Measurements from ENCODE around the gene TRPM3.
"Not testable (repeated sequence)": the region's sequence is repeated elsewhere in the genome, so short reads cannot be mapped to it uniquely, and the experiment has no call there.

TRPM3 gene

GRCh38 chr9:70994582-70994981, 126.8 kb downstream of the TRPM3 start:
- DNase-seq: no peak

DNA sequence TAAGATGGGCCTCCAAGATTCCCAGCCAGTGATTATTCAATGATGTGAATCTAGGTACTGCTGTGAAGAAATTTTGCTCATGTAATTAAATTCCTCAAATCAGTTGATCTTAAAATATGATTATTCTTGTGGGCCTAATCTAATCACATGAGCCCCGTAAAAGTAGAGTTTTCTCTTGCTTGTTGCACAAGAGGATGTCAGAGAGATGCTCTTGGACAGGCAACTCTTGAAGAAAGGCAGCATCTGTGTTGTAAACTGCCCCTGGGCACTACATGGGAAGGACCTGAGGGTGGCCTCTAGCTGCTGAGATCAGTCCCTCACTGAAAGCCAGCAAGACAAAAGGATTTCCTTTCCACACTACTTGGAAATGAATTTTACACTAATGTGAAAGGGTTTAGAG, 132.9 kb downstream of the TRPM3 start:
- no peak for DNase-seq

- DNase-seq: no peak
These were observed 133.4 kb downstream of the TRPM3 start for GRCh38 chr9:70987986-70988385.

DNA sequence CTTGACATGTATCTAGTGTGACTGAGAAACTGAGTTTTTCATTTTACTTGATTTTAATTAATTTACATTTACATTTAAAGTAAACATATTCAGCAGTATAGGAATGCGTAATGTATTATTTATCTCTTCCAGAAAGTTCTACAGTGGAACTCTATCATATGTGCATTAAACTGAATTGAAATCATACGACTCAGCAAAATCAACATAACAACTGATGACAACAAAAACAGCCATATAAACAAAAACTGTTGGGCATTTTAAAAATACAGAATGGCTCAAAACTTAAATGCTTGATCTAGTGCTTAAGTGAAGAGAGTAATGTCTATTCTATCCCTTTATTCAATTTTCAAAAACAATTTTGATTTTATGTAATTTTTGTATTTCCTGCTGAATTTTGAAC, 134.4 kb downstream of the TRPM3 start:
- no peak for DNase-seq

- DNase-seq: no peak
These were observed 137.6 kb downstream of the TRPM3 start for GRCh38 chr9:70983723-70984295.

DNA sequence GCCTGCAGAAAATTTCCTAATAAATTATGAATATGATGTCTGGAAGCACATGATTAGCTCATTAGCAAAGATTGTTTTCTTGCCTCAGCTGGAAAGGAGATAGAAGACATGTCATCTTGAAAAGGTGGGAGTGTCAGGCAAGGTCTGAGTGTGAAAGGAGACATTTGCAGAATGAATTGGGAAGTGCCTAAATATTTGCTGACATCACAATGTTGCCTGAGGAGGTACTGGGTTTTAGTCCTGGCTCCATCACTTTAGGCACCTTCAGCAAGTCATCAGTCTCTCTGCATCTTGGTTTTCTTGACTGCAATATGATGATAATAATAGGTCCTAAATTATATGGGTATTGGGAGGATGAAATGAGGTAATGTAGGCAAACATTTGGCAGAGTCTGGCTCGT, 140.1 kb downstream of the TRPM3 start:
- no peak for DNase-seq

GRCh38 chr9:70979966-70980365, 141.5 kb downstream of the TRPM3 start:
- DNase-seq: no peak

- DNase-seq: no peak
These were observed 143.3 kb downstream of the TRPM3 start for GRCh38 chr9:70978085-70978484.

DNA sequence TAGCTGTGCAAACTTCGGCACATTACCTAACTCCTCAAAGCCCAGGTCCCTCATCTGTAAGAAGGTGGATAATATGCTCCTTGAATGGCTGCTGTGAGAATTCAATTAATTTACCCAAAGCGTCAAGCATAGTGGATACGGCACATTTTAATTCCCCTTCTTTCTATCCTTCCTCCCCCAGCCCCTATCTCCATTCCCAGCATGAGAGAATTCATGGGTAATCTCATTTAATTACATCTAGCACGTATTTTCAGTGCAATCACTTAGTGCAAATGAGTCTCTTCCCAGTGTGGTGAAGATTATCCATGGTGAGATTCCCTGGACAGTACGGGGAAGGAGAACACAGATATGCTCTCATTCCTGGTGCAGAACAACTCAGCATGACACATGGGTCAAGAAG, 145.6 kb downstream of the TRPM3 start:
- DNase-seq: no peak

- no peak for DNase-seq
These were observed 149.7 kb downstream of the TRPM3 start for GRCh38 chr9:70971723-70972122.

- not testable (repeated sequence) for DNase-seq
These were observed 155.0 kb downstream of the TRPM3 start for GRCh38 chr9:70966380-70966779.

- no peak for DNase-seq
These were observed 156.6 kb downstream of the TRPM3 start for GRCh38 chr9:70964861-70965260.

- no peak for DNase-seq
These were observed 157.9 kb downstream of the TRPM3 start for GRCh38 chr9:70963554-70963953.

- DNase-seq: no peak
These were observed 158.5 kb downstream of the TRPM3 start for GRCh38 chr9:70962761-70963440.

- DNase-seq: no peak
These were observed 162.1 kb downstream of the TRPM3 start for GRCh38 chr9:70959366-70959765.

GRCh38 chr9:70954596-70955143, 166.8 kb downstream of the TRPM3 start:
- DNase-seq: no peak

DNA sequence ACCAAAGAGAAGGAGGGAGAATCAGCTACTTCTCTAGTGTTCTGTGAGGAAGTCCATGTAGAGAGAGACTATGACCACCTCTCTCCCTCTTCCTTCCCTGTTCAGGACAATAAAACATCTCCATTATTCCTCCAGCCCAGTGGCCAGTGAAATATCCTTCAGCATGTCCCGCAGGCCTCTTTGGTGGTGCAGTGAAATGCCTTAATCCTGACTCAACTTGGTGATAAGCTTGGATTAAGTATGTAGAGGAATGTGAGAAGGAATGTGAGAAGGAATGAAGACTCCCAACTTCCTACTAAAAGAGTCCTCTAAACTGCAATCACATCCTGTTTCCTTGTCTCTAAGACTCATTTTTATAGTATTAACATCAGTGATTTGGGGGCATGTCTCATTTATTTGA, 167.3 kb downstream of the TRPM3 start:
- no peak for DNase-seq

DNA sequence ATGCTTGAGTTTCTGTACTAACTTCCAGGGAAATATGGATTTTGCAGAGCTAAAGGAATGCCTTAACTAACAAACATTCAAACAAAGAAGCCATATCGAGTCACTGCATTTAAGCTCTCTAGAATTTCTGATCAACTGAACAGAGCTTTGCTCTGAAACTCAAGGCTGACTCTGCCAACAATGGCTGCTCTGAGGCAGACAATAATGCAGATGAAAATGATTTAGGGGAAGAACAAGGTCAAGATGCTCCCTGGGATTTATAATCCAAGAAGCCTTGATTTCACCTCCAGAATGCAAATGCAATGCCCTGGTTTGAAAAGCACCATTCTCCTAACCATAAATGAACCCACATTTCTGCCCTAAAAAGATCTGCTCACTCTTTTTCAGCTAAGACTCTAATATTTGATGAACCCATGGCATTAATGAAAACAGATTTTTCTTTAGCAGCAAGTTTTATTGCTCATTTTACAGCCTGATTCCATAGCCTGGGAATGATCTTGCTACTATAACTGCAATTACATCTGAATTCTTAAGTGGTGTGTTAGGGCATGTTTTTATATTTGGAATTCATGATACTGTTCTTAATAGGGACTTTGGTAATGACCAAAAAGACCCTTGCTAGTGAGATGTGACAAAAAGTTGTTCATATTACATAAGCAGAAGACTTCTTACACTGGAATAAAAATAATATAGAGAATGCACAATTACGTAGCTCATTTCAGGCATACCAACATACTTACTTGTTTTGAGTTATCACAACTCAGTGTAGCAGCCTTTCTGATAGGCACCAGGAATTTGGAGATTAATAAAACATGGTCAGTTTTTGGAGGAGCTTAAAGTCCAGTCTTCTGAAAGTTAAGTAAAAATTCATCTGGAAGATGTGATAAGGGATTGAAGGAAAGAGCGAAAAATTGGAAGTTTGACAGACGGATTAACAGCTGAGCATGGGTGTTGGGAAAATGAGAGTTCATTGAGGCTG, 169.4 kb downstream of the TRPM3 start:
- no peak for DNase-seq

DNA sequence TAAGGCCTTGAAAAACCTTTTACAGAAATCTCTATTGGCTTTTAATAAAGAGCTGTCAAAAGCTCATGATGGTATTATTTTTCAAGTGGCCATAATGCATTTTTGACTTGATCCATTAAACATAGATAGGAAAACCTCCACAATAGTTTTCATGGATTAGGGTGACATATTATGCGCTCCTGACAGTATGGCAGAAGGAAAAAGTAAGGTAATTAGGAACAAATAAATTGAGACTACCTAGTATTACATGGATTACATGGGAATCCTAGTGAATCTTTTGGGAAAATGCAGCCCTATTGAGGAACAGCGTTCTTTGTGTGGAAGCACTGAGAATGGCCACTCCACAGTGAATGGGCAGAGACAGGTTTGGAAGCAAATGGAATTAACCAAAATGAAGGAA, 171.2 kb downstream of the TRPM3 start:
- DNase-seq: no peak

GRCh38 chr9:70949239-70949638, 172.2 kb downstream of the TRPM3 start:
- DNase-seq: no peak

DNA sequence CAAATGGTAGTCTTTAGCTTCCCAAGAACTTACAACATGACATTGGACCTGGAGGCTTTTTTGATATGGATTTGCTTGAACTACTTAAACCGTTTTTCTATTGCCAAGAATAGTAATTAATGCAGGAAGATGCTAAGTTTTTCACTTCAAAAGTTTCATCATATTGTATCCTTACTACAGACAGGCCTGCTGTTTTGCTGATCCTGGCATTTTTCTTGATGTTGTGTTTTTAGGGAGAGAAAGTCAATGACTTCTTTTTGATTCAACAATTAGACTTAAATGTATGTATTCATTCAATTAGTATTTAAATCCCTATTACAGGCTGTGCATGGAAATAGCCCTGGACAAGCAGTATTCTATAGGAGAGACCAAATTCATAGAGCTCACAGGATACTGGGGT, 172.7 kb downstream of the TRPM3 start:
- DNase-seq: no peak

- DNase-seq: no peak
These were observed 173.9 kb downstream of the TRPM3 start for GRCh38 chr9:70947511-70947910.

GRCh38 chr9:70947086-70947485, 174.3 kb downstream of the TRPM3 start:
- DNase-seq: no peak

DNA sequence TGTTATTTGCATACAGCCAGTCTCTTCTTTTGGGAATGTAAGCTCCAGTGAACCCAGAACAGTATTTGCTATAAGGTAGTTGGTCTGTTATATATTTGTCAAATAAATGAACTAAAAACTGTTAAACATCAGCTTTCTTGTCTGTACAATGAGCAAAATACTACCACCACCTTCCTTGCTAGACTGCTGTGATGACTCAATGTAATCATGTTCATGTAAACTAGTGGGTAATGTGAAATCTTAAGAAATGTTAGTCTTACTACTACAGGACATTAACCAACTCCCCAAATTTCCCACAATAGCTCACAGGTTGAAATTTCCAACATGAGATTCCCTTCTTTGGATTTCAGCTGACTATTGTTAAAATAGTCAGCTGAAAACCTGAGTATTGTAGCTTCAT, 176.1 kb downstream of the TRPM3 start:
- DNase-seq: no peak
